GM21360 (cell line): ENCODE measurements around the gene TMTC1.

Experiments
- ATAC-seq: cut with Tn5 transposase; IDR thresholded peaks from one replicate; pipeline ENCODE4 v1.9.1; 2021; ENCODE audit warnings: mild to moderate bottlenecking, moderate library complexity; ENCODE audit not compliant: unreplicated experiment

Gene TMTC1

DNA sequence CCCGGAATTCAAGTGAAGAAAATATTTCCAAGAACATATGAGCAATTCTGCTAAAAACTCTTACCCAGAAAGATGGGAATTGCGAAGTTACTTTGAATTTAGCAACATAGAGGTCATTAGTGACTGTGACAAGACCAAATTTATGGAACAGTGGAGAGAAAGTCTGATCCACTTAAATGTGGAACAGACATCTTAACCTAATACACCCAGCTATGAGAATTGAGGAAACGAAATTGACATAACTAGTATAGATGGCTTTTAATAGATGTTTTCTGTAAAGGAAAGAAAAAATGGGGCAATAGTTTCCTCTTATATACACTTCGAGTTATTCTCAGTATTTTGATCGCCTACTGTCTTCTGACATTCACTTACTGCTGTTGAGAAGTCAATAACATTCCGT is 290.9 kb downstream of the TMTC1 start:
- ATAC-seq, result no peak

DNA sequence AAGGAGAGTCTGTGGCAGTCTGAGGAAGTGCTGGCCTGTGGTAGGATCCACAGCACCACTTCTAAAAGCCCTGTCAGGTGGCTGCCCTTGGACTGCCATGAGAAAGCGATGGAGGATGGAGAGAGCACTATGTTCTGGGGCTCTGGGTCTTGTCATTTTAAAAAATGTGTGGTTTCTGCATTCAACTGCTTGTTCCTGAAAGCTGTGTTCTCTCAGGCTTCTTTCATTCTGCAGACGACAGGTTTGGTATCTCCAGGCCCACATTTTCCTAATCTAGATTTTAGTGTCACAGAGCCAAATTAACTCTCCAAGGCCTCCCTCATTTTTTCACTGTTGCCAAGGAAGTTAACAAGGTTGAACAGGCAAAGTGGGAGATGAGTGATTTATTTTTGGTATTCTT is 296.8 kb downstream of the TMTC1 start:
- no peak for ATAC-seq

DNA sequence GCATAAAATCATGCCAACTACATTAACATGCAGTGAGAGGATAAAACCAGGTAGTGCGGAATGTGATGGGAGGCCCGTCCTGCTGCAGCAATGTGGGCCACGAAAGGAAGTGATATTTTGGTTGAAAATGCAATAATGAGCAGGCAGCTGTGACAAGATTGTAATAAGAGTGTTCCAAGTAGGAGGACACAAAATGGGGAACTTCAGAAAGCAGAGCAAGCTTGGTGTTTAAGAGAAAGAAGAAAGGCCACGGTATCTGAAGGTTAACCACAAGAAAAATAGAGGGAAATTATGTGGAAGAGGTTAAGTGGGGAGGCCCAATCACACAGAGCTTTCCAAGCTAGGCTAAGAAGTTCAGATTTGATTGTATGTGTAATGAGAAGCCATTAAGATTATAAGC is 320.5 kb downstream of the TMTC1 start:
- no peak for ATAC-seq

DNA sequence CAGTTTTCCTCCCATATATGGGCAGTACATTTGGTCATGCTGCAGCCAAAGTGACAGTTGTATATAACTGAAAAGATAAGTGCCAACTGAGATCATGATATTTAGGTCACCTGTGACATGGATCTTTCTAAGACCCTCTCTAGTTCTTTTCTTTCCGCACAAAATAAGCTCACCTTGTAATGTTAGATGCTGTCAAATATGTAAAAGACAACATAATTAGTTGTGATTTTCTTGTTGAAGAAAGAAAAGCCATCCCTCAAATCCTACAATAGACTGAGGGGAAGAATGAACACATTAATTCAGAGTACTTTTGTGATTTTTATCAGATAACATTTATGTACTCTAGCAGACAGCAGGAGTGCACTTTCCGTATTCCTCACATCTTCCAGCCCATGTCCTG is 323.7 kb downstream of the TMTC1 start:
- ATAC-seq, result no peak

DNA sequence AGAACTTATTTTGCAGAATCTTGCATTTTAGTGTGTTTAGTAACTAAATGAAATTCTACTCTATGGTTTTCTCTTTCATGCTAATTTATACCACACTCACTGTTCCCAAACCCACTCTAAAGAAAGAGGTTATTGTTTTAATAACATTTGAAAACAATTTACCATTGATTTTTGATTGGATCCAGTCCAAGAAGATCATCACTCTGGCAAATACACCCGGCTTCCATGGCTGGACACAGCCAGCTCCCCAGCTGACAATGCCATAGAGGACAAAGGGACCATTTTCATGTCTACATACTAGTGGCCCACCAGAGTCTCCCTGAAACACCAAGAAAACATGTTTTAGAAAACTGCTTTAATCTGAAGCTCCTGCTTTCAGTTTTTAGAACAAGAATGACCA is 328.7 kb downstream of the TMTC1 start:
- no peak for ATAC-seq

DNA sequence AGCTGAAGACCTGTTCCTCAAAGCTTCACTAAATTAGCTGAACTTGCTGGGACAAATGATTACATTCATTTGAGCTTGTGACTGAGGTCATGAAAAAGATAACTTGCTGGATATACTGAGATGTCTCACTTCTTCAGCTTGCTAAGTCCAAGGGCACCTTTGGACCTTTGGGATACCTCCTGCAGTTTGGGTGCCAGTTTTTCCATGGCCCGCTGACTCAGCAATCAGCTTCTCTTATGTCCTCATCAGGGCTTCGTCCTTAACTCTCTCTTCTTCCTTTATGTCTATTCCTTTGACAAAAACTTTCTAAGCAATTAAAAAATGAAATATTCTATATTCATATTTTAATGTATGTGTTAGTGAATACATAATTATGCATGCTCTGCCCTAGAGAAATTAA is 331.9 kb downstream of the TMTC1 start:
- no peak for ATAC-seq
